DOHH2 (cell line): Measurements from ENCODE around the gene KRTAP12-1.

Source experiments
- EZH2phosphoT487 ChIP-seq: fragments of 200-600 bp; sonication (generic); IDR thresholded peaks from 2 replicates; pipeline ENCODE4 v1.6.1; 2017; ENCODE audit warnings: borderline replicate concordance, mild to moderate bottlenecking, antibody characterized with exemption, low read length, moderate library complexity, mixed read lengths
- TF ChIP-seq, protein P1 (sequence below): fragments of 200-600 bp; sonication (generic); IDR thresholded peaks from one replicate; pipeline ENCODE4 v1.5.1; 2014; ENCODE audit warnings: antibody characterized with exemption, mild to moderate bottlenecking, low read depth, low read length; ENCODE audit not compliant: poor library complexity, severe bottlenecking

DNA sequence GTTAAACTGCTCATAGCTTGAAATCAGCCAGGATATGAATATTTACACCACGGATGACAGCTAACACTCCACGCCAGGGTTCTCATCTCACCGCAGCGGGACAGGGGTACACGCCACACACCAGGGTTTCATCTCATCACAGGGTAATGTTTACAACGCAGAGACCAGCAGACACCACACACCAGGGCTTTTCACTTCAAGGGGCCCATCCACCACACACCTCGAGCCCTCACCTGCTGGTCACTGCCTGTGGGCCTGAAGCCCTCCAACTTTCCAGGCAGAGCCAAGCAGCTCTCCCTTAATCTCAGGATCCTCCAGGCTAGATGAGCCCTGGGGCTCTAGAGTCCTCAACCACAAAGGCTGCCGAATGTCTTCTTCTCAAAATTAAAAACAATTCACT is 13.7 kb upstream of the KRTAP12-1 start:
- TF ChIP-seq, protein P1, sequence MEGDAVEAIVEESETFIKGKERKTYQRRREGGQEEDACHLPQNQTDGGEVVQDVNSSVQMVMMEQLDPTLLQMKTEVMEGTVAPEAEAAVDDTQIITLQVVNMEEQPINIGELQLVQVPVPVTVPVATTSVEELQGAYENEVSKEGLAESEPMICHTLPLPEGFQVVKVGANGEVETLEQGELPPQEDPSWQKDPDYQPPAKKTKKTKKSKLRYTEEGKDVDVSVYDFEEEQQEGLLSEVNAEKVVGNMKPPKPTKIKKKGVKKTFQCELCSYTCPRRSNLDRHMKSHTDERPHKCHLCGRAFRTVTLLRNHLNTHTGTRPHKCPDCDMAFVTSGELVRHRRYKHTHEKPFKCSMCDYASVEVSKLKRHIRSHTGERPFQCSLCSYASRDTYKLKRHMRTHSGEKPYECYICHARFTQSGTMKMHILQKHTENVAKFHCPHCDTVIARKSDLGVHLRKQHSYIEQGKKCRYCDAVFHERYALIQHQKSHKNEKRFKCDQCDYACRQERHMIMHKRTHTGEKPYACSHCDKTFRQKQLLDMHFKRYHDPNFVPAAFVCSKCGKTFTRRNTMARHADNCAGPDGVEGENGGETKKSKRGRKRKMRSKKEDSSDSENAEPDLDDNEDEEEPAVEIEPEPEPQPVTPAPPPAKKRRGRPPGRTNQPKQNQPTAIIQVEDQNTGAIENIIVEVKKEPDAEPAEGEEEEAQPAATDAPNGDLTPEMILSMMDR = no peak
- no peak for TF ChIP-seq EZH2phosphoT487
